ENCODE data around the gene HCFC2. TPM values are rescaled to one million over a fixed set of nuclear protein-coding genes. Genes with fewer than 3 reads are reported as not detected.

HCFC2 gene
- total RNA-seq, 1 experiment from 2014 or later = 0.97 TPM

Small RNA genes within 50 kb of the gene (small RNA-seq; reads per million reads assigned to genes)
- not detected for gene RNA5SP370

Other genes starting within 250 kb of the HCFC2 start
- gene NT5DC3, start 223.3 kb upstream of the HCFC2 start, total RNA-seq (2014; rRNA removed; shearing (Covaris generic)) = 7.9 and 9.0 TPM in 2 replicates
- 202 and 209 TPM in 2 replicates for gene HSP90B1, start 134.1 kb upstream of the HCFC2 start, total RNA-seq (2014; rRNA removed; shearing (Covaris generic))
- gene TDG, start 98.7 kb upstream of the HCFC2 start, total RNA-seq (2014; rRNA removed; shearing (Covaris generic)) = 28.8 and 32.0 TPM in 2 replicates
- not detected in 2 replicates for gene GLT8D2, start 14.3 kb upstream of the HCFC2 start, total RNA-seq (2014; rRNA removed; shearing (Covaris generic))
- gene NFYB, start 73.7 kb downstream of the HCFC2 start, total RNA-seq (2014; rRNA removed; shearing (Covaris generic)) = 8.8 and 8.9 TPM in 2 replicates
- gene TXNRD1, start 151.2 kb downstream of the HCFC2 start, total RNA-seq (2014; rRNA removed; shearing (Covaris generic)) = 252 and 259 TPM in 2 replicates
- gene EID3, start 239.2 kb downstream of the HCFC2 start, total RNA-seq (2014; rRNA removed; shearing (Covaris generic)) = 6.2 and 8.7 TPM in 2 replicates